ENCODE results near the gene UBFD1. TPM values are rescaled to one million over a fixed set of nuclear protein-coding genes. Genes with fewer than 3 reads are reported as not detected.
"Not testable (repeated sequence)": the region's sequence is repeated elsewhere in the genome, so short reads cannot be mapped to it uniquely, and the experiment has no call there.

The UBFD1 gene
- total RNA-seq, 1 donor from 2014 or later = 101 TPM

DNA sequence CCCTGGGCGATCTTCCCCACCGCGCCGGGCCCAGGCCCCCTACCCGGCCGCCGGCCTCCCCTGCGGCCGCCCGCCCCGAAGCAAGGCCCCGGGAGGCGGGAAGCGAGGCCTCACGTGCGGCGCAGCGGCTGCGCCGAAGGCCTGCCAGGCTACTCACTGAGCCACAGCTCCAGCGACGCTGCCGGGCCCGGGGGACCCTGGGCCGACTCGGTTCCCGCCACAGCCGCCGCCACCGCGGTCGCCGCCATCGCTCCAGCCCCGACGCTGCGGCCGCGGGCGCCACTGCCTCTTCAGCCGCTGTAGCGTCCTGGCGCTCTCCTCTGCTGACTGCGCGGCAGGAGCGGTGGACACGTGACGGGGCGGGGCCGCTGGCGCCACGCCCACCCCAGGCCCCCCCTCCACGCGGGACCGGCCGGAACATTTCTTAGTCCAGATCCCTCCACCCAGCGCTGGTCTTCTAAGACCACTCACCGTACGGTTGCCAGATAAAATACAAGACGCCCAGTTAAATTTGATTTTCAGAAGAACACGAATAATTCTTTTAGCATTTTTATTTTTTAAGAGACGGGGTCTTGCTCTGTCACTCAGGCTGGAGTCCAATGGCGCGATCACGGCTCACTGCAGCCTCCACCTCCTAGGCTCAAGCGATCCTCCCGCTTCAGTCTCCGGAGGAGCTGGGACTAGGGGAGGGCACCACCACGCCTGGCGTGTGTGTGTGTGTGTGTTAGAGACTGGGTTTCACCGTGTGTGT is 47.2 kb upstream of the UBFD1 start, which contains the start of gene GGA2:
Gene GGA2, minus strand, starts transcription at position 331 of the 751 bp plus-strand sequence. Its CDS starts 83 bp downstream, at position 248.
- Mint-ChIP-seq H3K27ac (peak within 1 kb of the TSS; percentile 81), H3K9me3 (ENCODE audit: low read depth) (no peaks in the 10 kb centered on the region)
- TF ChIP-seq CTCF (IDR thresholded peaks at IDR 0.05; ENCODE audit: unreplicated experiment) = no peak

GRCh38 chr16:23510915-23511270 is 46.6 kb upstream of the UBFD1 start:
- not testable (repeated sequence) for H3K27me3 Mint-ChIP-seq; H3K27ac Mint-ChIP-seq; H3K9me3 Mint-ChIP-seq (ENCODE audit: low read depth); DNase-seq (ENCODE audit: low spot score, unreplicated experiment); H3K36me3 Mint-ChIP-seq (ENCODE audit: insufficient read depth)
- H3K4me3 Mint-ChIP-seq (ENCODE audit: low read depth) = peak overlapping the region; percentile 75
- H3K4me1 Mint-ChIP-seq (ENCODE audit: low read depth) = peaks cover 13% of the 10 kb centered on the region

More for the DNA sequence above, 47.2 kb upstream of the UBFD1 start, which contains the start of gene GGA2:
- Mint-ChIP-seq H3K4me1 (ENCODE audit: low read depth) (peaks cover 13% of the 10 kb centered on the region), H3K36me3 (ENCODE audit: insufficient read depth) (peaks cover 5% of the 10 kb centered on the region), H3K4me3 (ENCODE audit: low read depth) (peak within 1 kb of the TSS; percentile 82), H3K27me3 (no peaks in the 10 kb centered on the region)
- peak; percentile 68 for DNase-seq (ENCODE audit: low spot score, unreplicated experiment)

DNA sequence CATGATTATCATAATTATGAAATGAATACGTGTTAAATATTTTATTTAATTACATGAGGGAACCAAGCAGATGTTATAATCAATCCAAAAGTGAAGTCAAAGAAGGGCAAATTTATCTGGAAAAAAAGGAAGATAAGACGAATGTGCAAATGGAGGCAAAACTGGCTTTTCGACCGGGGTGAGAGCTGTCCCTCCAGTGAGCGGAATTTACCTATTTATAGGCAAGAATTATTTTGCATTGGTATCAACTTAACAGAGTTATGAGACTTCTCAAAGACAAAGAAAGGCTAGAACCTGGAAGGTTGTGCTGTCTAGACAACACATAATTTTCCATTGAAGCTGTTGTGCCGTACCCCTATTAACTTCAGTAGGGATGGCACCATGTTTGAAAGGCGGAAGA is 45.8 kb upstream of the UBFD1 start:
- Mint-ChIP-seq H3K4me3 (ENCODE audit: low read depth) (peak overlapping the region; percentile 50), H3K27me3 (no peaks in the 10 kb centered on the region), H3K4me1 (ENCODE audit: low read depth) (peaks cover 13% of the 10 kb centered on the region), H3K9me3 (ENCODE audit: low read depth) (no peaks in the 10 kb centered on the region), H3K27ac (peak overlapping the region; percentile 13), H3K36me3 (ENCODE audit: insufficient read depth) (peaks cover 5% of the 10 kb centered on the region)
- no peak for TF ChIP-seq CTCF (IDR thresholded peaks at IDR 0.05; ENCODE audit: unreplicated experiment)
- no peak for DNase-seq (ENCODE audit: low spot score, unreplicated experiment)

- Mint-ChIP-seq H3K27ac (peak overlapping the region; percentile 13), H3K4me1 (ENCODE audit: low read depth) (peaks cover 13% of the 10 kb centered on the region), H3K9me3 (ENCODE audit: low read depth) (no peaks in the 10 kb centered on the region), H3K27me3 (no peaks in the 10 kb centered on the region), H3K4me3 (ENCODE audit: low read depth) (no peak overlapping the region), H3K36me3 (ENCODE audit: insufficient read depth) (peaks cover 5% of the 10 kb centered on the region)
- DNase-seq (ENCODE audit: low spot score, unreplicated experiment) = no peak
- TF ChIP-seq CTCF (IDR thresholded peaks at IDR 0.05; ENCODE audit: unreplicated experiment) = no peak
Measured at GRCh38 chr16:23512168-23512695, 45.3 kb upstream of the UBFD1 start.

DNA sequence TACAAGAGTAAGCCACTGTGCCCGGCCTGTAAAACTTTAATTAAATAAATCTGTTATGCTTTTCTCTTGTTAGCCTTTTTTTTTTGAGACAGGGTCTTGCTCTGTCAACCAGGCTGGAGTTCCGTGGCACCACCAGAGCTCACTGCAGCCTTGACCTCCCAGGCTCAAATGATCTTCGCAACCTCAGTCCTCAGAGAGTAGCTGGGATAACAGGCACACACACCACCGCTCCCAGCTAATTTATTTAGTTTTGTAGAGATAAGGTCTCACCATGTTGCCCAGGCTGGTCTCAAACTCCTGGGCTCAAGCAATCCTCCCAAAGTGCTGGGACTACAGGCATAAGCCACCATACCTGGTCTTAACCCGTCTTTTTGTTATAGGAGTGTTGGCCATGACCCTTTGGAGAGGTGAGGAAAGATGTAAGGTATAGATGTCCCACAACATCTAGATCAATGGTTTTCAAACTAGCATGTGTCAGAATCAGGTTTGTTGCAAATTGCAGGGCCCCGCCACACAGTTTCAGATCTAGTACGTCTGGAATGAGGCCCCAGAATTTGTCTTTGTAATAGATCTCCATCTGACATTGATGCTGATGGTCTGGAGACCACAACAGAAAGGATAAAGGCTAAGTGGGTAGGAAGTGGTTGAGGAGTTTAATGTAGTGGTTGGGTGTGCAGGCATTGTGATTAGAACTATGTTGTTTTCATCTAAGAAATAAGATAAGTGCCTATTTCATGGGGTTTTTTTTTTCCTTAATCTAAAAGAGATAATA is 43.0 kb upstream of the UBFD1 start:
- TF ChIP-seq CTCF (IDR thresholded peaks at IDR 0.05; ENCODE audit: unreplicated experiment) = no peak
- Mint-ChIP-seq H3K36me3 (ENCODE audit: insufficient read depth) (peaks cover 5% of the 10 kb centered on the region), H3K27ac (no peak overlapping the region), H3K27me3 (no peaks in the 10 kb centered on the region), H3K4me1 (ENCODE audit: low read depth) (no peaks in the 10 kb centered on the region), H3K9me3 (ENCODE audit: low read depth) (no peaks in the 10 kb centered on the region), H3K4me3 (ENCODE audit: low read depth) (no peak overlapping the region)
- DNase-seq (ENCODE audit: low spot score, unreplicated experiment) = no peak

Measured in progenitor cell of endocrine pancreas (in vitro differentiated cells).